Central memory CD4-positive, alpha-beta T cell (primary cell): ENCODE measurements around the gene CCN5.
"Not testable (repeated sequence)": the region's sequence is repeated elsewhere in the genome, so short reads cannot be mapped to it uniquely, and the experiment has no call there.

Experiments
- DNase-seq: peaks from one replicate; pipeline ENCODE4 v3.0.0; 2022

Gene CCN5

GRCh38 chr20:44762466-44763140 is 47.4 kb downstream of the CCN5 start:
- no peak for DNase-seq

GRCh38 chr20:44763798-44764197 is 48.6 kb downstream of the CCN5 start:
- not testable (repeated sequence) for DNase-seq

- no peak for DNase-seq
Observed at GRCh38 chr20:44765091-44765490, 49.9 kb downstream of the CCN5 start.

- DNase-seq: no peak
Observed at GRCh38 chr20:44765701-44766347, 50.7 kb downstream of the CCN5 start.

GRCh38 chr20:44768256-44768655 is 53.1 kb downstream of the CCN5 start:
- no peak for DNase-seq

GRCh38 chr20:44768854-44769480 is 53.8 kb downstream of the CCN5 start:
- no peak for DNase-seq

GRCh38 chr20:44769481-44769863 is 54.3 kb downstream of the CCN5 start:
- DNase-seq: no peak

- no peak for DNase-seq
Observed at GRCh38 chr20:44770484-44771171, 55.5 kb downstream of the CCN5 start.

GRCh38 chr20:44771172-44771535 is 56.0 kb downstream of the CCN5 start:
- DNase-seq: no peak

GRCh38 chr20:44772636-44773035 is 57.5 kb downstream of the CCN5 start:
- no peak for DNase-seq

GRCh38 chr20:44773070-44773829 is 58.1 kb downstream of the CCN5 start:
- DNase-seq: no peak

- DNase-seq: no peak
Observed at GRCh38 chr20:44776980-44777379, 61.8 kb downstream of the CCN5 start.
